HEK293 (cell line): ENCODE results near the gene PGP.

Experiments
- CTCF ChIA-PET: fragments of 350-600 bp; formaldehyde crosslinking; extraction: SDS; loops from one replicate; lab custom pipeline; 2021; ENCODE audit warnings: antibody characterized with exemption; lab: Yijun Ruan, JAX
- POLR2A ChIA-PET: fragments of 300-600 bp; formaldehyde crosslinking; extraction: SDS; loops from one replicate; lab custom pipeline; 2020; ENCODE audit warnings: antibody characterized with exemption, inconsistent platforms; lab: Yijun Ruan, JAX
- H3K27ac ChIP-seq: fragments of 200-500 bp; sonication (Bioruptor generic); 2 replicates; pipeline ENCODE4 v1.5.1; 2014; ENCODE audit warnings: low read depth, low read length, control low read depth, inconsistent platforms; ENCODE audit errors: extremely low read depth
- H3K36me3 ChIP-seq, 2 experiments: fragments of 200-500 bp in 1 of 2; sonication (Bioruptor generic) in 1 of 2; 1 replicate in 1 of 2; 2 replicates in 1 of 2; pipeline ENCODE4 v1.5.1; 2014 to 2017; ENCODE audit warnings: inconsistent platforms in 2 of 2, low read length in 2 of 2; ENCODE audit not compliant: control insufficient read depth in 2 of 2, insufficient read depth in 1 of 2
- H3K4me1 ChIP-seq: fragments of 200-500 bp; sonication (Bioruptor generic); 2 replicates; pipeline ENCODE4 v1.5.1; 2014; ENCODE audit warnings: mild to moderate bottlenecking, low read length, inconsistent platforms; ENCODE audit not compliant: control insufficient read depth, insufficient read depth
- H3K4me3 ChIP-seq: 2 replicates; pipeline ENCODE4 v1.5.1; 2011; ENCODE audit warnings: low read depth, mild to moderate bottlenecking, control low read depth, low read length, moderate library complexity
- H3K9me3 ChIP-seq: fragments of 200-500 bp; sonication (Bioruptor generic); 2 replicates; pipeline ENCODE4 v1.5.1; 2014; ENCODE audit warnings: low read depth, low read length, inconsistent platforms; ENCODE audit not compliant: control insufficient read depth, insufficient read depth
- EGR2 ChIP-seq: fragments of 450-650 bp; formaldehyde crosslinking; IDR thresholded peaks from 2 replicates; pipeline ENCODE4 v1.5.1; 2016; ENCODE audit warnings: low read depth, missing biosample characterization, missing genetic modification characterization
- GLI2 ChIP-seq: fragments of 450-650 bp; formaldehyde crosslinking; IDR thresholded peaks from 2 replicates; pipeline ENCODE4; 2017; ENCODE audit warnings: missing biosample characterization, missing genetic modification characterization, low read depth, borderline replicate concordance
- GLIS2 ChIP-seq: fragments of 450-650 bp; formaldehyde crosslinking; IDR thresholded peaks from 2 replicates; pipeline ENCODE4 v1.5.1; 2016; ENCODE audit warnings: missing biosample characterization, missing genetic modification characterization
- HOXA7 ChIP-seq: sonication (generic); formaldehyde crosslinking; IDR thresholded peaks from 2 replicates; pipeline ENCODE4 v1.8.1; 2022; ENCODE audit warnings: missing genetic modification reagents, borderline replicate concordance
- IKZF3 ChIP-seq: fragments of 450-650 bp; IDR thresholded peaks from 2 replicates; pipeline ENCODE4 v1.5.0; 2018; ENCODE audit warnings: missing biosample characterization, mild to moderate bottlenecking, missing genetic modification characterization, moderate library complexity
- KLF16 ChIP-seq: fragments of 450-650 bp; formaldehyde crosslinking; IDR thresholded peaks from 2 replicates; pipeline ENCODE4 v1.5.1; 2017; ENCODE audit warnings: missing biosample characterization, missing genetic modification characterization
- SCRT2 ChIP-seq: fragments of 450-650 bp; formaldehyde crosslinking; IDR thresholded peaks from 2 replicates; pipeline ENCODE4 v1.5.1; 2016; ENCODE audit warnings: missing biosample characterization, missing genetic modification characterization
- SP2 ChIP-seq: fragments of 450-650 bp; formaldehyde crosslinking; IDR thresholded peaks from 2 replicates; pipeline ENCODE4 v1.5.1; 2016; ENCODE audit warnings: missing biosample characterization, missing genetic modification characterization
- ZBTB20 ChIP-seq: fragments of 450-650 bp; formaldehyde crosslinking; IDR thresholded peaks from 2 replicates; pipeline ENCODE4 v1.5.1; 2016; ENCODE audit warnings: missing biosample characterization, missing genetic modification characterization
- ZBTB21 ChIP-seq: fragments of 450-650 bp; formaldehyde crosslinking; IDR thresholded peaks from 2 replicates; pipeline ENCODE4 v1.5.1; 2017; ENCODE audit warnings: missing biosample characterization, missing genetic modification characterization
- ZBTB44 ChIP-seq: fragments of 450-650 bp; IDR thresholded peaks from 2 replicates; pipeline ENCODE4 v1.5.1; 2018; ENCODE audit warnings: missing biosample characterization, mild to moderate bottlenecking, missing genetic modification characterization
- ZFHX2 ChIP-seq: fragments of 450-650 bp; formaldehyde crosslinking; conservative IDR thresholded peaks from 2 replicates; pipeline ENCODE4 v1.5.1; 2016; ENCODE audit warnings: missing biosample characterization, missing genetic modification characterization
- ZFP3 ChIP-seq: fragments of 450-650 bp; formaldehyde crosslinking; IDR thresholded peaks from 2 replicates; pipeline ENCODE4 v1.5.1; 2016; ENCODE audit warnings: low read depth, missing biosample characterization, missing genetic modification characterization
- ZNF140 ChIP-seq: fragments of 450-650 bp; formaldehyde crosslinking; IDR thresholded peaks from 2 replicates; pipeline ENCODE4 v1.5.1; 2016; ENCODE audit warnings: missing biosample characterization, missing genetic modification characterization
- ZNF266 ChIP-seq: fragments of 450-650 bp; formaldehyde crosslinking; IDR thresholded peaks from 2 replicates; pipeline ENCODE4 v1.5.1; 2016; ENCODE audit warnings: missing biosample characterization, missing genetic modification characterization, low read depth
- ZNF274 ChIP-seq, 2 experiments: fragments of 200-500 bp in 1 of 2; fragments of 450-650 bp in 1 of 2; sonication (Bioruptor generic) in 1 of 2; formaldehyde crosslinking in 1 of 2; IDR thresholded peaks; 2 replicates each; pipeline versions ENCODE4 v1.5.1 to v1.6.1; 2014 to 2016; ENCODE audit warnings: borderline replicate concordance in 1 of 2, inconsistent platforms in 1 of 2, low read length in 1 of 2, missing biosample characterization in 1 of 2, missing genetic modification characterization in 1 of 2
- ZNF394 ChIP-seq: fragments of 450-650 bp; formaldehyde crosslinking; IDR thresholded peaks from 2 replicates; pipeline ENCODE4 v1.5.1; 2016; ENCODE audit warnings: missing biosample characterization, missing genetic modification characterization, mild to moderate bottlenecking, moderate library complexity, borderline replicate concordance
- ZNF398 ChIP-seq: fragments of 450-650 bp; formaldehyde crosslinking; IDR thresholded peaks from 2 replicates; pipeline ENCODE4 v1.5.1; 2017; ENCODE audit warnings: missing biosample characterization, missing genetic modification characterization
- ZNF426 ChIP-seq: fragments of 450-650 bp; formaldehyde crosslinking; IDR thresholded peaks from 2 replicates; pipeline ENCODE4 v1.5.1; 2017; ENCODE audit warnings: missing biosample characterization, missing genetic modification characterization, mild to moderate bottlenecking, inconsistent platforms, moderate library complexity
- ZNF48 ChIP-seq: fragments of 450-650 bp; formaldehyde crosslinking; IDR thresholded peaks from 2 replicates; pipeline ENCODE4 v1.5.1; 2016; ENCODE audit warnings: missing biosample characterization, missing genetic modification characterization
- ZNF544 ChIP-seq: fragments of 450-650 bp; formaldehyde crosslinking; IDR thresholded peaks from 2 replicates; pipeline ENCODE4 v1.5.0; 2017; ENCODE audit warnings: missing biosample characterization, missing genetic modification characterization
- ZNF768 ChIP-seq: fragments of 450-650 bp; formaldehyde crosslinking; IDR thresholded peaks from 2 replicates; pipeline ENCODE4 v1.5.1; 2018; ENCODE audit warnings: missing biosample characterization, mild to moderate bottlenecking, missing genetic modification characterization
- ZNF843 ChIP-seq: fragments of 450-650 bp; formaldehyde crosslinking; IDR thresholded peaks from 2 replicates; pipeline ENCODE4 v1.5.1; 2016; ENCODE audit warnings: missing biosample characterization, missing genetic modification characterization
- ZSCAN30 ChIP-seq: fragments of 450-650 bp; IDR thresholded peaks from 2 replicates; pipeline ENCODE4 v1.5.1; 2018; ENCODE audit warnings: missing biosample characterization, mild to moderate bottlenecking, missing genetic modification characterization, moderate library complexity
- TF ChIP-seq, protein P1 (sequence below): fragments of 450-650 bp; formaldehyde crosslinking; IDR thresholded peaks from 2 replicates; pipeline ENCODE4 v1.5.1; 2017; ENCODE audit warnings: missing biosample characterization, missing genetic modification characterization
- TF ChIP-seq, protein P2 (sequence below): fragments of 450-650 bp; formaldehyde crosslinking; IDR thresholded peaks from 2 replicates; pipeline ENCODE4 v1.5.1; 2016; ENCODE audit warnings: missing biosample characterization, missing genetic modification characterization

The PGP gene

GRCh38 chr16:2213817-2214718, 572 bp downstream of the PGP start (continued):
- TF ChIP-seq ZNF274 (IDR thresholded peaks at IDR 0.05; ENCODE audit: low read length) (no peak), ZNF274 (tag by site-specific recombination; IDR thresholded peaks at IDR 0.05; ENCODE audit: borderline replicate concordance) (no peak)

- Histone ChIP-seq H3K36me3 (peaks cover 0 to 45% of the 10 kb centered on the region in 2 experiments; a peak in 1 of 3 replicates), H3K27ac (peak overlapping the region; percentile 94; the same call in 1 of the 2 replicates), H3K4me3 (peak overlapping the region; percentile 78), H3K4me1 (0 out of 2 replicates have a peak, but pooled peaks cover 2% of the 10 kb centered on the region), H3K9me3 (no peaks in the 10 kb centered on the region)
- CTCF ChIA-PET: no interaction called here
- POLR2A ChIA-PET: interaction anchor here (0.8 to 1.8 kb wide), 2 partner anchors 9 to 57 kb away, joined by 3 to 4 read pairs; partner anchors contain the start of gene TRAF7
- TF ChIP-seq IKZF3 (tag by site-specific recombination) (0 out of 2 replicates have a peak, but pooled peaks have one; percentile 20), SP2 (tag by site-specific recombination) (peak; percentile 36), ZNF398 (tag by site-specific recombination) (no peak), ZBTB44 (tag by site-specific recombination) (0 out of 2 replicates have a peak, but pooled peaks have one; percentile 7), ZNF426 (tag by site-specific recombination) (no peak), ZNF266 (tag by site-specific recombination) (no peak), HOXA7 (CRISPR knock-in tag) (no peak), ZNF140 (tag by site-specific recombination) (no peak), KLF16 (tag by site-specific recombination) (no peak), ZFHX2 (tag by site-specific recombination) (0 out of 2 replicates have a peak, but pooled peaks have one; percentile 17), GLI2 (tag by site-specific recombination) (no peak), ZBTB21 (tag by site-specific recombination) (no peak), ZNF544 (tag by site-specific recombination) (no peak), ZNF48 (tag by site-specific recombination) (no peak), ZNF843 (tag by site-specific recombination) (no peak), SCRT2 (tag by site-specific recombination) (no peak), ZFP3 (tag by site-specific recombination) (no peak), EGR2 (peak; percentile 46; the same call in 1 of the 2 replicates), ZBTB20 (tag by site-specific recombination) (0 out of 2 replicates have a peak, but pooled peaks have one; percentile 13), GLIS2 (tag by site-specific recombination) (no peak), ZSCAN30 (tag by site-specific recombination) (0 out of 2 replicates have a peak, but pooled peaks have one; percentile 28), ZNF394 (0 out of 2 replicates have a peak, but pooled peaks have one; percentile 3), ZNF768 (tag by site-specific recombination) (0 out of 2 replicates have a peak, but pooled peaks have one; percentile 27)
- TF ChIP-seq, protein P1, sequence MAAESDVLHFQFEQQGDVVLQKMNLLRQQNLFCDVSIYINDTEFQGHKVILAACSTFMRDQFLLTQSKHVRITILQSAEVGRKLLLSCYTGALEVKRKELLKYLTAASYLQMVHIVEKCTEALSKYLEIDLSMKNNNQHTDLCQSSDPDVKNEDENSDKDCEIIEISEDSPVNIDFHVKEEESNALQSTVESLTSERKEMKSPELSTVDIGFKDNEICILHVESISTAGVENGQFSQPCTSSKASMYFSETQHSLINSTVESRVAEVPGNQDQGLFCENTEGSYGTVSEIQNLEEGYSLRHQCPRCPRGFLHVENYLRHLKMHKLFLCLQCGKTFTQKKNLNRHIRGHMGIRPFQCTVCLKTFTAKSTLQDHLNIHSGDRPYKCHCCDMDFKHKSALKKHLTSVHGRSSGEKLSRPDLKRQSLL (tag by site-specific recombination): peak; percentile 39; the same call in 1 of the 2 replicates
- TF ChIP-seq, protein P2, sequence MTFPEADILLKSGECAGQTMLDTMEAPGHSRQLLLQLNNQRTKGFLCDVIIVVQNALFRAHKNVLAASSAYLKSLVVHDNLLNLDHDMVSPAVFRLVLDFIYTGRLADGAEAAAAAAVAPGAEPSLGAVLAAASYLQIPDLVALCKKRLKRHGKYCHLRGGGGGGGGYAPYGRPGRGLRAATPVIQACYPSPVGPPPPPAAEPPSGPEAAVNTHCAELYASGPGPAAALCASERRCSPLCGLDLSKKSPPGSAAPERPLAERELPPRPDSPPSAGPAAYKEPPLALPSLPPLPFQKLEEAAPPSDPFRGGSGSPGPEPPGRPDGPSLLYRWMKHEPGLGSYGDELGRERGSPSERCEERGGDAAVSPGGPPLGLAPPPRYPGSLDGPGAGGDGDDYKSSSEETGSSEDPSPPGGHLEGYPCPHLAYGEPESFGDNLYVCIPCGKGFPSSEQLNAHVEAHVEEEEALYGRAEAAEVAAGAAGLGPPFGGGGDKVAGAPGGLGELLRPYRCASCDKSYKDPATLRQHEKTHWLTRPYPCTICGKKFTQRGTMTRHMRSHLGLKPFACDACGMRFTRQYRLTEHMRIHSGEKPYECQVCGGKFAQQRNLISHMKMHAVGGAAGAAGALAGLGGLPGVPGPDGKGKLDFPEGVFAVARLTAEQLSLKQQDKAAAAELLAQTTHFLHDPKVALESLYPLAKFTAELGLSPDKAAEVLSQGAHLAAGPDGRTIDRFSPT: 0 out of 2 replicates have a peak, but pooled peaks have one; percentile 24
Measured at GRCh38 chr16:2212362-2213324, 2.0 kb downstream of the PGP start.
